HFFc6 (cell line): ENCODE data around the gene ULBP2. TPM values are rescaled to one million over a fixed set of nuclear protein-coding genes. Genes with fewer than 3 reads are reported as not detected.

Experiments used
- DNase-seq: peaks from one replicate; pipeline ENCODE4 v3.0.0-alpha.2; 2018
- H3K27ac Mint-ChIP-seq: 2 replicates; pipeline ENCODE4 v1.8.0; 2020; ENCODE audit warnings: mild to moderate bottlenecking, mixed read lengths
- H3K27me3 Mint-ChIP-seq: 2 replicates; pipeline ENCODE4 v1.8.0; 2021; ENCODE audit warnings: mild to moderate bottlenecking, moderate library complexity, mixed read lengths; ENCODE audit not compliant: insufficient read depth
- H3K36me3 Mint-ChIP-seq: 2 replicates; pipeline ENCODE4 v1.8.0; 2021; ENCODE audit warnings: low read depth, mixed read lengths
- H3K4me1 Mint-ChIP-seq: 2 replicates; pipeline ENCODE4 v1.8.0; 2020; ENCODE audit warnings: low read depth, mixed read lengths
- H3K4me3 Mint-ChIP-seq: 2 replicates; pipeline ENCODE4 v1.8.0; 2020; ENCODE audit warnings: mild to moderate bottlenecking, moderate library complexity, mixed read lengths
- H3K9me3 Mint-ChIP-seq: 2 replicates; pipeline ENCODE4 v1.8.0; 2020; ENCODE audit warnings: mild to moderate bottlenecking, mixed read lengths
- CTCF ChIP-seq: fragments of 200-600 bp; sonication (generic); IDR thresholded peaks from 2 replicates; pipeline ENCODE4 v1.5.0; 2021; ENCODE audit warnings: antibody characterized with exemption, mild to moderate bottlenecking
- total RNA-seq, 6 experiments: library from RNA; stranded (reverse); fragmentation: NEBNext Ultra II Directional; extraction: Animal tissue kit (Norgen Biotek cat#: 25700); gene quantifications; 2 replicates in 1 of 6; 3 replicates in 5 of 6; pipeline ENCODE4 v1.2.3, GENCODE V29; 2021

The ULBP2 gene
- total RNA-seq, 6 experiments from 2014 or later = 16.2 to 23.2 (median 19.4) TPM

DNA sequence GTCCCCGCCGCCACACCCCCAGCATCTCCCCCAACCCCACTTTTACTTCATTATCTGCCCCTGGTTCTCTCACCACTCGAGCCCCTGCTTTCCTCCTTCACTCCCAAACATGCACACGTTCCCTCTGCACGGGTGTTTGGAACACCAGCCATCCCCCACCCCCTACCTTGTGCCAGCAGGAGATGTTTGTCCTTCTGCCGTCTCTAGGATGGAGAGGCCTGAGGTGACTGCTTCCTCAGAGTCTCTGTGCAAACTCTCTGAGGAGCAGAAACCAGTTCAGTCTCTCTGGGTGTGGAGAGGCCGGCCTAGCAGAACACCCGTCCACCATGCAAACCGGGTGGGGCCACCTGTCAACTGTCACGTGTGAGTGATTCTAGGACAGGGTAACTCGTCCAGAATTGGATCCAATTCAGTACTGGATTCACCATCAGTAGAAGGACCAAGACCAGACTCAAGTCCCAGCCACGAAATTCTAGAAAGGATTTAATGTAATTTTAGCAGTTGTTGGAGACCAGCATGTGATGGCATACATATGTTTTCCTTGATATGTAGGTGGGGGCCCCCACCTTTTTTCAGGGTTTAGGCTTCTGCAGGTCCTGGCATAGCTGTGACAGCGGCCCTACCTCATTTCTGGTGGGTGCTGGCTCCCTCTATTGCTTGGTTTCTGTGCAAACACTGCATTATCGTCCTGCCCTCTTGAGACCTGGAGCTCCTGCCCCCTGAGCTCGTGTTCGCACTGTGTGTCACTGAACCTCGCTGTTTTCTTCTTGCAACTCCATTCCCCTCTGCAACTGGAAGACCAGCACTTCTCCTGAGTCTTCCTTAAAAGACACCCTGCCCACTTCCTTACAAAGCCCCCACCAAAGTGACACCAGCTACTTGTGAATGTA, 43.7 kb upstream of the ULBP2 start, which contains the start of gene RAET1E:
Gene RAET1E, minus strand, starts transcription at position 259 of the 890 bp plus-strand sequence. CDS start 7,212 bp downstream, outside the sequence.
- Mint-ChIP-seq H3K4me1 (peaks cover 44% of the 10 kb centered on the region), H3K36me3 (no peaks in the 10 kb centered on the region), H3K27ac (peak within 1 kb of the TSS; percentile 93), H3K9me3 (no peaks in the 10 kb centered on the region), H3K27me3 (no peaks in the 10 kb centered on the region; the same call in 1 of the 2 replicates), H3K4me3 (peak within 1 kb of the TSS; percentile 83)
- DNase-seq = no peak
- no peak for TF ChIP-seq CTCF

DNA sequence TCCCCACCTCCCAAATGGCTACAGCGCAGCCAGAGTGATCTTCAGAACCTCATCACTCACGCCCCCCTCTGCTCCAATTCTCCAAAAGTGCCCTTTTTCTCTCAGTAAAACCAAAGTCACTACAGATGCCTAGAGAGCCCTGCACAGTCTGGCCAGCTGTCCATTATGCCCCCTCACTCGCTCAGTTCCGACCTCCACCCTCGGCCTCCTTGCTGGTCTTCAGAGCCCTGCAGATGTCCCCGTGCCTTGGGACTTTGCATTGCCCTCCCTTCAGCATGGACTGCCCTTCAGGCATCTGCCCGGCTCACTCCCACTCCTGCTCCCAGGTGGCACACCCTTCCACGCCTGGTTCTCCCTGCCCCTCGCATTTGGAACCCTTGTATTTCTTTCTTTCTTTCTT, 42.8 kb upstream of the ULBP2 start:
- H3K27me3 Mint-ChIP-seq = peaks cover 3% of the 10 kb centered on the region

GRCh38 chr6:149899486-149899885, 42.3 kb upstream of the ULBP2 start:
- Mint-ChIP-seq H3K9me3 (no peaks in the 10 kb centered on the region), H3K4me3 (no peak overlapping the region), H3K4me1 (peaks cover 42% of the 10 kb centered on the region), H3K36me3 (no peaks in the 10 kb centered on the region), H3K27me3 (peaks cover 5% of the 10 kb centered on the region), H3K27ac (no peak overlapping the region)
- DNase-seq = no peak
- TF ChIP-seq CTCF = no peak

More for the DNA sequence above, 42.8 kb upstream of the ULBP2 start:
- Mint-ChIP-seq H3K27ac (0 out of 2 replicates have a peak overlapping the region, but pooled peaks have one; percentile 29), H3K4me1 (peaks cover 44% of the 10 kb centered on the region), H3K4me3 (no peak overlapping the region), H3K36me3 (no peaks in the 10 kb centered on the region), H3K9me3 (no peaks in the 10 kb centered on the region)
- TF ChIP-seq CTCF = no peak
- DNase-seq = no peak

- H3K27me3 Mint-ChIP-seq = peaks cover 6% of the 10 kb centered on the region
- no peak for DNase-seq
- TF ChIP-seq CTCF = no peak
- no peak overlapping the region for H3K4me3 Mint-ChIP-seq
- no peaks in the 10 kb centered on the region for H3K36me3 Mint-ChIP-seq
- peaks cover 36% of the 10 kb centered on the region for H3K4me1 Mint-ChIP-seq
- no peaks in the 10 kb centered on the region for H3K9me3 Mint-ChIP-seq
- no peak overlapping the region for H3K27ac Mint-ChIP-seq
Observed at GRCh38 chr6:149899926-149900619, 41.7 kb upstream of the ULBP2 start.

DNA sequence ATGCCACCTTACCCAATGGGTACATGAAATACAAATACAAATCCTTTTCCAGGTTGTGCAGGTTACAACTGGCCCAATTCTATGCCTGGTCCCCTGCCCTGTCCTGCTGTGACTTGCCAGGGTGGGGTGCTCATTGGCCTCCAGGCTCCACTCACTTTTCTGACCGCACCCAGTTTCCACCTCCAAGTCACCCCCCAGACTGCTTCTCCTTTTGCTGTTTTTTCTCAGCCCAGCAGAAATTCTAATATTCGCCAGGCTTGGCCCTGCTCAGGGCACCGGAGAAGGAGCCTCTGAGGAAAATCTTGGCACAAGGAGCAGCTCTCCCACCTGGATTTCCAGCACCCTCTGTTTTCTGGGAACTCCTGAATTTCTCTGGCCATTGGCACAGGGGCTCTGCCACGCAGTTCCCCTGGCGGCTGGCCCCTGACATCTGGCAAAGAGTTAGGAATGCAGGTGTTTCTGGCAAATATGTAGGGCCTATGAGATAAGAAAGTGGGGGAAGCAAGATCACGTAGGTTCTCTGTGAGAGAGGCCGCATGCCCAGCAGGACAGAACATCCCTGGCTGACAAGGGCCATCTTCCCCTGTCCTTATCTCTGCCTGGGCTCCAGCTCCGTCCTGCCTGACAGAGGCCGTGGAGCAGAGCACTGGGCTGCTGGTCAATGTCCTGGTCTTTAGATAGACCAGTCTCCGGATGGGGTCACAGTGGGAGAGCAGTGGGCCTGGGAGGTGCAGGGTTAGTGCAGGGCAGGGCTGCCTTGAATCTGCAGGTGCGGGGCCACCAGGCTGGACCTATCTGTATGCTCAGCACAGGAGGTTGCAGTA, 41.0 kb upstream of the ULBP2 start:
- Mint-ChIP-seq H3K27me3 (peaks cover 8% of the 10 kb centered on the region), H3K4me3 (no peak overlapping the region), H3K36me3 (no peaks in the 10 kb centered on the region), H3K27ac (no peak overlapping the region), H3K4me1 (peaks cover 29% of the 10 kb centered on the region), H3K9me3 (no peaks in the 10 kb centered on the region)
- DNase-seq = no peak
- TF ChIP-seq CTCF = no peak
